Fibroblast of mammary gland (primary cell): ENCODE results near the gene OR4D1.
"Not testable (repeated sequence)": the region's sequence is repeated elsewhere in the genome, so short reads cannot be mapped to it uniquely, and the experiment has no call there.

ENCODE experiments used
- DNase-seq: peaks from one replicate; pipeline ENCODE4 v3.0.0-alpha.2; 2010; ENCODE audit warnings: low read depth
- H3K4me3 ChIP-seq: 2 replicates; pipeline ENCODE4 v1.5.1; 2011; ENCODE audit warnings: low read depth, mild to moderate bottlenecking, low read length, moderate library complexity; ENCODE audit not compliant: control insufficient read depth
- TF ChIP-seq, protein P1 (sequence below): conservative IDR thresholded peaks from 2 replicates; pipeline ENCODE4 v1.5.1; 2011; ENCODE audit warnings: low read depth, low read length, inconsistent platforms; ENCODE audit not compliant: control insufficient read depth, insufficient read depth

OR4D1 gene

DNA sequence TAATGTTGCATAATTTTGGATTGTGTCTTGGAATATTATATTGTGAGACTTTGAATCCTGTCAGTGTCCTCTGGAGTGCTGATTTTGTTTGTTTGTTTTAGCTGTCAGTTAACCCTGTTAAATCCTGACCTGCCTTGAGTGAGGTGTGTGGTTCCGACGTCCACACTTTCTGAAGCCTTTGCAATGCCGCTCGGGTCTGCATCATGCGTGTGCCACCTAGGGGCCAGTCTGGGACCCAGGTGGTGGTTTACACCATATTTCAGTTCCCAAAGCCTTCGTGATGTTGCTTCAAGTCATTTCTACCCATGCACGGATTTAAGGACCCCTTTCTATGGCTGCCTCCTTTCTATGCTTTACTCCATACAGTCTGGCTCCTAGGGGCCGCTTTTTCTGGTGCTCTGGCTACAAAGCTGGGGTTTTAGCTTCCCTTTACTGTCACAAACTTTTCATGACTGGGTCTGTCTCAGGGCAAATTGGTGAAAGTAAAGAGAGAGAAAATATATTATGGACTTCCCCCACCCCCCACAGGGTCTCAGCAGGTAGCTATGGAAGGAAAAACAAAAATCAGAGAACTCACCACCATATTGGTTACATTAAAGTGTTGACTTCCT lies 11.4 kb upstream of the OR4D1 start:
- TF ChIP-seq, protein P1, sequence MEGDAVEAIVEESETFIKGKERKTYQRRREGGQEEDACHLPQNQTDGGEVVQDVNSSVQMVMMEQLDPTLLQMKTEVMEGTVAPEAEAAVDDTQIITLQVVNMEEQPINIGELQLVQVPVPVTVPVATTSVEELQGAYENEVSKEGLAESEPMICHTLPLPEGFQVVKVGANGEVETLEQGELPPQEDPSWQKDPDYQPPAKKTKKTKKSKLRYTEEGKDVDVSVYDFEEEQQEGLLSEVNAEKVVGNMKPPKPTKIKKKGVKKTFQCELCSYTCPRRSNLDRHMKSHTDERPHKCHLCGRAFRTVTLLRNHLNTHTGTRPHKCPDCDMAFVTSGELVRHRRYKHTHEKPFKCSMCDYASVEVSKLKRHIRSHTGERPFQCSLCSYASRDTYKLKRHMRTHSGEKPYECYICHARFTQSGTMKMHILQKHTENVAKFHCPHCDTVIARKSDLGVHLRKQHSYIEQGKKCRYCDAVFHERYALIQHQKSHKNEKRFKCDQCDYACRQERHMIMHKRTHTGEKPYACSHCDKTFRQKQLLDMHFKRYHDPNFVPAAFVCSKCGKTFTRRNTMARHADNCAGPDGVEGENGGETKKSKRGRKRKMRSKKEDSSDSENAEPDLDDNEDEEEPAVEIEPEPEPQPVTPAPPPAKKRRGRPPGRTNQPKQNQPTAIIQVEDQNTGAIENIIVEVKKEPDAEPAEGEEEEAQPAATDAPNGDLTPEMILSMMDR: peak; percentile 41
- no peak for DNase-seq
- H3K4me3 ChIP-seq: no peak overlapping the region

DNA sequence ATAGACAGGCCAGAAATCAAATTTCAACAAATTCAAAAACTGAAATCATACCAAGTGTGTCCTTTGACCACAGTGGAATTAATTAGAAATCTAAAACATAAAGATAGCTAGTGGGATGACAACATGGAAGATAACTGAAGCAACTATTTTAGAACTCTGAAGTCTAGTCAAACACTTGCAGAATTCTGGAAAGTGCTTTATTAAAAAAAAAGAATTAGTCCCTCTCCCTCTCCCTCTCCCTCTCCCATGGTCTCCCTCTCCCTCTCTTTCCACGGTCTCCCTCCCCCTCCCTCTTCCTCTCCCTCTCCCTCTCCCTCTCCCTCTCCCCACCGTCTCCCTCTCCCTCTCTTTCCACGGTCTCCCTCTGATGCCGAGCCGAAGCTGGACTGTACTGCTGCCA lies 6.7 kb upstream of the OR4D1 start:
- no peak for DNase-seq
- TF ChIP-seq, protein P1: no peak
- H3K4me3 ChIP-seq: no peak overlapping the region

DNA sequence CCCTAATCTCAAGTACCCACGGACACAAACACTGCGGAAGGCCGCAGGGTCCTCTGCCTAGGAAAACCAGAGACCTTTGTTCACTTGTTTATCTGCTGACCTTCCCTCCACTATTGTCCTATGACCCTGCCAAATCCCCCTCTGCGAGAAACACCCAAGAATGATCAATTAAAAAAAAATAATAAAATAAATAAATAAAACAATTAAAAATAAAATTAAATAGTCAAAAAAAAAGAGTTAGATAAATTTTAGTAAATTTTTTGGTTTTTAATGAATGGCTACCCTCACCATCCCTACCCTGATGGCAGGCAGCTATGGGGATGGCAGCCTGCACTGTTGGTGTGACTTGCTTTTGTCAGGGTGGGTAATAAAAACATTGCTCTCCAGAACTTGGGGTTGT lies 4.8 kb upstream of the OR4D1 start:
- H3K4me3 ChIP-seq, DNase-seq: not testable (repeated sequence)

DNA sequence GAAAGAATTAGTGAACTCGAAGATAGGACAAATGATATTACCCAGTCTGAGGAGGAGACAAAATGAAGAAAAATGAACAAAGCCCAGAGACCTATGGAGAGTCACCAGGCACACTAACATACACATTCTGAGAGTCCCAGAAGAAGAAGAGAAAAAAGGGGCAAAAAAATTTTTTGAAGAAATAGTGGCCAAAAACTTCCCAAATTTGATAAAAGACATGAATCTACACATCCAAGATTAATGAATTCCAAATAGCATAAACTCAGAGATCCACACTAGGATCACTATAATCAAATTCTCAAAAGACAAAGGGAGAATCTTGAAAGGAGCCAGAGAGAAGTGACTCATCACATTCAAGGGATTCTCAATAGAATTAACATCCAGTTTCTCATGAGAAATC lies 3.4 kb upstream of the OR4D1 start:
- TF ChIP-seq, protein P1: no peak
- no peak overlapping the region for H3K4me3 ChIP-seq
- DNase-seq: no peak

DNA sequence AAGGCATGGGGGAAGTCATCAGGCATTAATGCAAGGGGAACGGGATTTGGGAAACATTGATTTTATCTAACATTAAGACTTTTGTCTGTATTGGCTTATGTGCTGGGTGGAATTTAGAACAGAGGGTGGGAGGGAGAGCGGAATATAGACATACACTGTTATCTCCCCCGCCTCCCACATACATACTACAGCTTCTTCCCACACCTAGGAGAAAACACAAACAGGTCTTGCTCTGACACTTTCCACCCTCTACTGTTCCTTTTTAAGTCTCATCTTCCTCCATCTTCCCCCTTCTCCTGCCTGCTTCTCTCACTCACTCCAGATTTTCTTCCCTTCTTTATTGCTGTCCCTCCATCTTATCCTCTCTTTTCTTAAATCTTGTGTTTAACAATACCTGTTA lies 425 bp downstream of the OR4D1 start:
- no peak for DNase-seq
- H3K4me3 ChIP-seq: no peak overlapping the region
- TF ChIP-seq, protein P1: no peak

DNA sequence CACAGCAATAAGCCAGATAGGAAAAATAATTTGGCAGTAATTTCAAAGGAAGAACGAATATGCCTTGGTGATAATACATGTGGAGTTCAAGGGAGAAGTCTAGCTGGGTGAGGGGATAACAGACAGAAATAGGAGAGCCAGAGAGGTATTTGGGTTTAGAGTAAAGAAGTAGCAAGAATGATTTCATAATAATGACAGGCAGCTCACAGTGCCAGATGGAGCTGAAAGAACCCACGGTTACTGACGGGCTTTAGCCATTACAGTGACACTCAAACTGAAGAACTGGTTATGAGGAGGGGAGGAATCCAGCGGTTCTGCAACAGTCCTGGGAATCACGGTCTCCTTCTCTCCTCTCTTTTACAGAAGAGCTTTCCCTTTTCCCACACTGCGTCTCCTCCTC lies 2.2 kb downstream of the OR4D1 start:
- TF ChIP-seq, protein P1: no peak
- no peak for DNase-seq
- no peak overlapping the region for H3K4me3 ChIP-seq

DNA sequence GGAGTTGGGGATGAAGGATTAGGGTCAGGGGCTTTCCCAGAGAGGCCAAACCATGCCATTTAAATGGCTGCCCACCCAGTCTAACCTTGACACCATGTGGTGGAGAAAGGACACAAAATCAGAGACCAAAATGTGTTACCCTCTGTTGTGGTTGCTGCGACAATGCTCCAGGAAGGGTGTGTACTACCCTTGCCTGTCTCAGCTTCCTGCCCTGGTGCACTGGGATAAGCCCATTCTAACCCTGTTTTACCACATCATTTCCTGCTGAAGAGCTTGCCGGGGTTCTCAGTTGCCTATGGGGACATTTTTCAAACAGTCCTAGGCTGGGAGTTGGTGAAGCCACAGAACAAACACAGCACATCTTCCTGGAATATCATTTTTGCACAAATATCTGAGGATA lies 4.9 kb downstream of the OR4D1 start:
- TF ChIP-seq, protein P1: no peak
- H3K4me3 ChIP-seq: no peak overlapping the region
- DNase-seq: no peak
